ENCODE results near the gene TREML1. TPM values are rescaled to one million over a fixed set of nuclear protein-coding genes. Genes with fewer than 3 reads are reported as not detected.
A peak's percentile ranks its signal among the peaks of the same experiment; 100 is the strongest.

The TREML1 gene
- total and polyA plus RNA-seq, 8 donors = 0.86 to 2.0 (median 1.5) TPM

- intact Hi-C loops (cut with DNase I) = no loop called here
- no peaks in the 10 kb centered on the region for H3K9me3 ChIP-seq
- H3K27ac ChIP-seq = no peak overlapping the region
- no peak for TF ChIP-seq CTCF (IDR thresholded peaks at IDR 0.05)
- H3K4me3 ChIP-seq = no peak overlapping the region
- no peak for DNase-seq
- ATAC-seq = no peak
- H3K36me3 ChIP-seq = no peaks in the 10 kb centered on the region
- H3K4me1 ChIP-seq = no peaks in the 10 kb centered on the region
- peaks cover 0 to 27% of the 10 kb centered on the region in 2 donors for H3K27me3 ChIP-seq
These were observed 20.5 kb upstream of the TREML1 start for GRCh38 chr6:41174610-41175009.

GRCh38 chr6:41171908-41172307, 17.8 kb upstream of the TREML1 start:
- H3K9me3 ChIP-seq = no peaks in the 10 kb centered on the region
- no peaks in the 10 kb centered on the region for H3K36me3 ChIP-seq
- no peak for TF ChIP-seq CTCF (IDR thresholded peaks at IDR 0.05)
- H3K4me3 ChIP-seq = no peak overlapping the region
- ATAC-seq = no peak
- intact Hi-C loops (cut with DNase I) = no loop called here
- no peaks in the 10 kb centered on the region for H3K4me1 ChIP-seq
- peaks cover 0 to 10% of the 10 kb centered on the region in 2 donors for H3K27me3 ChIP-seq
- no peak for DNase-seq
- H3K27ac ChIP-seq = no peak overlapping the region

- ATAC-seq = no peak
- TF ChIP-seq CTCF (IDR thresholded peaks at IDR 0.05) = no peak
- H3K27ac ChIP-seq = no peak overlapping the region
- intact Hi-C loops (cut with DNase I) = no loop called here
- no peak for DNase-seq
- no peaks in the 10 kb centered on the region for H3K4me1 ChIP-seq
- H3K9me3 ChIP-seq = no peaks in the 10 kb centered on the region
- no peak overlapping the region for H3K4me3 ChIP-seq
- H3K27me3 ChIP-seq = peaks cover 0 to 7% of the 10 kb centered on the region in 2 donors
- H3K36me3 ChIP-seq = no peaks in the 10 kb centered on the region
These were observed 16.5 kb upstream of the TREML1 start for GRCh38 chr6:41170547-41171160.

GRCh38 chr6:41167173-41167963, 13.2 kb upstream of the TREML1 start:
- peak; percentile 67 for ATAC-seq
- Histone ChIP-seq H3K9me3 (no peaks in the 10 kb centered on the region), H3K4me1 (peaks cover 0 to 4% of the 10 kb centered on the region in 2 donors), H3K27me3 (no peaks in the 10 kb centered on the region), H3K27ac (no peak overlapping the region), H3K4me3 (no peak overlapping the region), H3K36me3 (no peaks in the 10 kb centered on the region)
- DNase-seq = peak in 1 of 4 donors; percentile 15
- no peak for TF ChIP-seq CTCF (IDR thresholded peaks at IDR 0.05)
- intact Hi-C loops (cut with DNase I) = no loop called here

GRCh38 chr6:41164551-41165120, 10.5 kb upstream of the TREML1 start:
- no peak for DNase-seq
- Histone ChIP-seq H3K27ac (no peak overlapping the region), H3K27me3 (no peaks in the 10 kb centered on the region), H3K4me3 (no peak overlapping the region), H3K9me3 (no peaks in the 10 kb centered on the region), H3K4me1 (peaks cover 0 to 8% of the 10 kb centered on the region in 2 donors), H3K36me3 (no peaks in the 10 kb centered on the region)
- intact Hi-C loops (cut with DNase I) = no loop called here
- ATAC-seq = no peak
- TF ChIP-seq CTCF (IDR thresholded peaks at IDR 0.05) = no peak
